Measurements from ENCODE around the gene GPX7.

GRCh38 chr1:52593495-52593894 is 8.7 kb upstream of the GPX7 start:
- TF ChIP-seq, protein P1, sequence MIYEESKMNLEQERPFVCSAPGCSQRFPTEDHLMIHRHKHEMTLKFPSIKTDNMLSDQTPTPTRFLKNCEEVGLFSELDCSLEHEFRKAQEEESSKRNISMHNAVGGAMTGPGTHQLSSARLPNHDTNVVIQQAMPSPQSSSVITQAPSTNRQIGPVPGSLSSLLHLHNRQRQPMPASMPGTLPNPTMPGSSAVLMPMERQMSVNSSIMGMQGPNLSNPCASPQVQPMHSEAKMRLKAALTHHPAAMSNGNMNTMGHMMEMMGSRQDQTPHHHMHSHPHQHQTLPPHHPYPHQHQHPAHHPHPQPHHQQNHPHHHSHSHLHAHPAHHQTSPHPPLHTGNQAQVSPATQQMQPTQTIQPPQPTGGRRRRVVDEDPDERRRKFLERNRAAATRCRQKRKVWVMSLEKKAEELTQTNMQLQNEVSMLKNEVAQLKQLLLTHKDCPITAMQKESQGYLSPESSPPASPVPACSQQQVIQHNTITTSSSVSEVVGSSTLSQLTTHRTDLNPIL (CRISPR knock-in tag; IDR thresholded peaks at IDR 0.05; ENCODE audit: low read depth): no peak
- TF ChIP-seq ESRRG (CRISPR knock-in tag; IDR thresholded peaks at IDR 0.05) (no peak), PATZ1 (CRISPR knock-in tag; IDR thresholded peaks at IDR 0.05; ENCODE audit: borderline replicate concordance) (no peak), TCF4 (CRISPR knock-in tag; IDR thresholded peaks at IDR 0.05; ENCODE audit: borderline replicate concordance) (no peak), POU6F1 (CRISPR knock-in tag; IDR thresholded peaks at IDR 0.05; ENCODE audit: borderline replicate concordance, low read depth) (no peak), ZFP3 (CRISPR knock-in tag; IDR thresholded peaks at IDR 0.05) (no peak)
- TF ChIP-seq, protein P2, sequence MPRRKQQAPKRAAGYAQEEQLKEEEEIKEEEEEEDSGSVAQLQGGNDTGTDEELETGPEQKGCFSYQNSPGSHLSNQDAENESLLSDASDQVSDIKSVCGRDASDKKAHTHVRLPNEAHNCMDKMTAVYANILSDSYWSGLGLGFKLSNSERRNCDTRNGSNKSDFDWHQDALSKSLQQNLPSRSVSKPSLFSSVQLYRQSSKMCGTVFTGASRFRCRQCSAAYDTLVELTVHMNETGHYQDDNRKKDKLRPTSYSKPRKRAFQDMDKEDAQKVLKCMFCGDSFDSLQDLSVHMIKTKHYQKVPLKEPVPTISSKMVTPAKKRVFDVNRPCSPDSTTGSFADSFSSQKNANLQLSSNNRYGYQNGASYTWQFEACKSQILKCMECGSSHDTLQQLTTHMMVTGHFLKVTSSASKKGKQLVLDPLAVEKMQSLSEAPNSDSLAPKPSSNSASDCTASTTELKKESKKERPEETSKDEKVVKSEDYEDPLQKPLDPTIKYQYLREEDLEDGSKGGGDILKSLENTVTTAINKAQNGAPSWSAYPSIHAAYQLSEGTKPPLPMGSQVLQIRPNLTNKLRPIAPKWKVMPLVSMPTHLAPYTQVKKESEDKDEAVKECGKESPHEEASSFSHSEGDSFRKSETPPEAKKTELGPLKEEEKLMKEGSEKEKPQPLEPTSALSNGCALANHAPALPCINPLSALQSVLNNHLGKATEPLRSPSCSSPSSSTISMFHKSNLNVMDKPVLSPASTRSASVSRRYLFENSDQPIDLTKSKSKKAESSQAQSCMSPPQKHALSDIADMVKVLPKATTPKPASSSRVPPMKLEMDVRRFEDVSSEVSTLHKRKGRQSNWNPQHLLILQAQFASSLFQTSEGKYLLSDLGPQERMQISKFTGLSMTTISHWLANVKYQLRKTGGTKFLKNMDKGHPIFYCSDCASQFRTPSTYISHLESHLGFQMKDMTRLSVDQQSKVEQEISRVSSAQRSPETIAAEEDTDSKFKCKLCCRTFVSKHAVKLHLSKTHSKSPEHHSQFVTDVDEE (CRISPR knock-in tag; IDR thresholded peaks at IDR 0.05): no peak
